Neural cell (in vitro differentiated cells): Measurements from ENCODE around the gene TIE1. TPM values are rescaled to one million over a fixed set of nuclear protein-coding genes. Genes with fewer than 3 reads are reported as not detected.

ENCODE experiments used
- H2AFZ ChIP-seq: fragments of 200-600, 300-800 bp; sonication (generic), shearing (Covaris generic); 2 replicates; pipeline ENCODE4 v1.6.0; 2014; ENCODE audit warnings: low read depth, mild to moderate bottlenecking, antibody characterized with exemption, low read length, moderate library complexity
- H3F3A ChIP-seq: fragments of 200-600 bp; shearing (Covaris generic); 2 replicates; pipeline ENCODE4 v1.6.1; 2016; ENCODE audit warnings: mild to moderate bottlenecking, moderate library complexity, mixed read lengths, antibody characterized with exemption, low read length; ENCODE audit not compliant: insufficient read depth, poor library complexity, severe bottlenecking
- H3K27ac ChIP-seq: fragments of 200-600, 300-800 bp; sonication (generic), shearing (Covaris generic); 2 replicates; pipeline ENCODE4 v1.5.1; 2014; ENCODE audit warnings: mild to moderate bottlenecking, low read length, moderate library complexity
- H3K27me3 ChIP-seq: fragments of 300-800, 200-600 bp; sonication (generic), shearing (Covaris generic); 2 replicates; pipeline ENCODE4 v1.6.0; 2014; ENCODE audit warnings: mild to moderate bottlenecking, low read depth, low read length, moderate library complexity; ENCODE audit not compliant: insufficient read depth
- H3K36me3 ChIP-seq: fragments of 300-800, 200-600 bp; sonication (generic), shearing (Covaris generic); 2 replicates; pipeline ENCODE4 v1.5.1; 2014; ENCODE audit warnings: mild to moderate bottlenecking, antibody characterized with exemption, low read length, moderate library complexity; ENCODE audit not compliant: insufficient read depth
- H3K4me2 ChIP-seq: fragments of 300-800, 200-600 bp; sonication (generic), shearing (Covaris generic); 2 replicates; pipeline ENCODE4 v1.6.0; 2014; ENCODE audit warnings: mild to moderate bottlenecking, low read length
- H3K4me3 ChIP-seq: fragments of 300-800, 200-600 bp; sonication (generic), shearing (Covaris generic); 2 replicates; pipeline ENCODE4 v1.5.1; 2014; ENCODE audit warnings: mild to moderate bottlenecking, low read length, moderate library complexity
- H3K79me2 ChIP-seq: fragments of 200-600 bp; shearing (Covaris generic); replicated peaks from 2 replicates; pipeline ENCODE4 v1.6.0; 2014; ENCODE audit warnings: mild to moderate bottlenecking, low read length, moderate library complexity; ENCODE audit not compliant: insufficient read depth
- H3K9ac ChIP-seq: fragments of 300-800, 200-600 bp; sonication (generic), shearing (Covaris generic); 2 replicates; pipeline ENCODE4 v1.6.1; 2016; ENCODE audit warnings: mild to moderate bottlenecking, low read length, mixed read lengths
- H3K9me2 ChIP-seq: fragments of 200-600 bp; shearing (Covaris generic); 2 replicates; pipeline ENCODE4 v1.6.1; 2016; ENCODE audit warnings: mild to moderate bottlenecking, low read length, mixed read lengths; ENCODE audit not compliant: insufficient read depth
- H3K9me3 ChIP-seq: fragments of 200-600, 300-800 bp; sonication (generic), shearing (Covaris generic); 2 replicates; pipeline ENCODE4 v1.6.1; 2016; ENCODE audit warnings: mild to moderate bottlenecking, mixed run types, low read length, moderate library complexity, mixed read lengths
- H4K20me1 ChIP-seq: fragments of 200-600 bp; shearing (Covaris generic); 2 replicates; pipeline ENCODE4 v1.6.1; 2016; ENCODE audit warnings: mild to moderate bottlenecking, mixed run types; ENCODE audit not compliant: insufficient read depth
- EP300 ChIP-seq: fragments of 450-650 bp; conservative IDR thresholded peaks from 2 replicates; pipeline ENCODE4 v1.6.1; 2014; ENCODE audit warnings: antibody characterized with exemption, mild to moderate bottlenecking, moderate library complexity; ENCODE audit not compliant: poor library complexity, severe bottlenecking
- EZH2 ChIP-seq: fragments of 200-600, 300-800 bp; shearing (Covaris generic), sonication (generic); IDR thresholded peaks from 2 replicates; pipeline ENCODE4 v1.6.1; 2014; ENCODE audit warnings: antibody characterized with exemption, low read length, borderline replicate concordance, mild to moderate bottlenecking; ENCODE audit not compliant: insufficient read depth, poor library complexity, severe bottlenecking
- MXI1 ChIP-seq: fragments of 450-650 bp; conservative IDR thresholded peaks from 2 replicates; pipeline ENCODE4 v1.6.1; 2014; ENCODE audit warnings: antibody characterized with exemption, mild to moderate bottlenecking; ENCODE audit not compliant: poor library complexity, severe bottlenecking
- POLR2AphosphoS5 ChIP-seq: IDR thresholded peaks from 2 replicates; pipeline ENCODE4 v1.6.1; 2012
- RAD21 ChIP-seq: fragments of 450-650 bp; conservative IDR thresholded peaks from 2 replicates; pipeline ENCODE4 v1.6.1; 2014; ENCODE audit warnings: antibody characterized with exemption, mild to moderate bottlenecking, moderate library complexity
- SMC3 ChIP-seq: fragments of 450-650 bp; conservative IDR thresholded peaks from 2 replicates; pipeline ENCODE4 v1.6.1; 2014; ENCODE audit warnings: antibody characterized with exemption, mild to moderate bottlenecking, moderate library complexity; ENCODE audit not compliant: poor library complexity
- TAF1 ChIP-seq: IDR thresholded peaks from 2 replicates; pipeline ENCODE4 v1.6.1; 2012; ENCODE audit warnings: low read depth
- polyA plus RNA-seq: library from polyadenylated mRNA; depleted of rRNA; stranded (reverse); fragments of >200 nt; gene quantifications from 2 replicates; pipeline ENCODE4 v1.2.3, GENCODE V29; 2014
- TF ChIP-seq, protein P1 (sequence below): IDR thresholded peaks from 2 replicates; pipeline ENCODE4 v1.6.1; 2012; ENCODE audit warnings: borderline replicate concordance
- TF ChIP-seq, protein P2 (sequence below): fragments of 450-650 bp; IDR thresholded peaks from 2 replicates; pipeline ENCODE4 v1.5.1; 2014; ENCODE audit warnings: antibody characterized with exemption, mild to moderate bottlenecking, moderate library complexity; ENCODE audit not compliant: poor library complexity, severe bottlenecking

TIE1 gene
- polyA plus RNA-seq, 1 donor from 2014 or later, result not detected

DNA sequence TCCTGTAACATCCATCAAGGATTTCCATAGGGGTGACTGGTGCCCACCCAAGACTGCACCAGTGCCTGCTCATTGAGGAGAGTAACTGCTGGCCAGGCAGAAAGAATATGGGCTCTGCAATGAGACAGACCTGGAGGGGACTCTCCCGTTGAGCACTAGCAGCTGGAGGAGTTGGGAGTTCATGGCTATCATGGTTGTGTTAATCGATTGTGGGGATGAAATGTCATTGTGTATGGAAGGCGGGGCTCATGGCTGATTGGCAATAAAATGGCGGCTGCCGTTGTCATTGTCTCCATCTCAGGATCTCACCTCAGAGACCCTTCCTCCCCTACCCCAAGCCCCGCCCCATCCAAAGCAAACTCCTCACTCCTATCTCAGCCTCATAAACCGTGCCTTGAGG is 27.1 kb upstream of the TIE1 start:
- TF ChIP-seq SMC3 (no peak), EZH2 (no peak), EP300 (no peak), RAD21 (no peak), TAF1 (no peak), POLR2AphosphoS5 (no peak), MXI1 (no peak)
- TF ChIP-seq, protein P1, sequence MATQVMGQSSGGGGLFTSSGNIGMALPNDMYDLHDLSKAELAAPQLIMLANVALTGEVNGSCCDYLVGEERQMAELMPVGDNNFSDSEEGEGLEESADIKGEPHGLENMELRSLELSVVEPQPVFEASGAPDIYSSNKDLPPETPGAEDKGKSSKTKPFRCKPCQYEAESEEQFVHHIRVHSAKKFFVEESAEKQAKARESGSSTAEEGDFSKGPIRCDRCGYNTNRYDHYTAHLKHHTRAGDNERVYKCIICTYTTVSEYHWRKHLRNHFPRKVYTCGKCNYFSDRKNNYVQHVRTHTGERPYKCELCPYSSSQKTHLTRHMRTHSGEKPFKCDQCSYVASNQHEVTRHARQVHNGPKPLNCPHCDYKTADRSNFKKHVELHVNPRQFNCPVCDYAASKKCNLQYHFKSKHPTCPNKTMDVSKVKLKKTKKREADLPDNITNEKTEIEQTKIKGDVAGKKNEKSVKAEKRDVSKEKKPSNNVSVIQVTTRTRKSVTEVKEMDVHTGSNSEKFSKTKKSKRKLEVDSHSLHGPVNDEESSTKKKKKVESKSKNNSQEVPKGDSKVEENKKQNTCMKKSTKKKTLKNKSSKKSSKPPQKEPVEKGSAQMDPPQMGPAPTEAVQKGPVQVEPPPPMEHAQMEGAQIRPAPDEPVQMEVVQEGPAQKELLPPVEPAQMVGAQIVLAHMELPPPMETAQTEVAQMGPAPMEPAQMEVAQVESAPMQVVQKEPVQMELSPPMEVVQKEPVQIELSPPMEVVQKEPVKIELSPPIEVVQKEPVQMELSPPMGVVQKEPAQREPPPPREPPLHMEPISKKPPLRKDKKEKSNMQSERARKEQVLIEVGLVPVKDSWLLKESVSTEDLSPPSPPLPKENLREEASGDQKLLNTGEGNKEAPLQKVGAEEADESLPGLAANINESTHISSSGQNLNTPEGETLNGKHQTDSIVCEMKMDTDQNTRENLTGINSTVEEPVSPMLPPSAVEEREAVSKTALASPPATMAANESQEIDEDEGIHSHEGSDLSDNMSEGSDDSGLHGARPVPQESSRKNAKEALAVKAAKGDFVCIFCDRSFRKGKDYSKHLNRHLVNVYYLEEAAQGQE, result no peak
- TF ChIP-seq, protein P2, sequence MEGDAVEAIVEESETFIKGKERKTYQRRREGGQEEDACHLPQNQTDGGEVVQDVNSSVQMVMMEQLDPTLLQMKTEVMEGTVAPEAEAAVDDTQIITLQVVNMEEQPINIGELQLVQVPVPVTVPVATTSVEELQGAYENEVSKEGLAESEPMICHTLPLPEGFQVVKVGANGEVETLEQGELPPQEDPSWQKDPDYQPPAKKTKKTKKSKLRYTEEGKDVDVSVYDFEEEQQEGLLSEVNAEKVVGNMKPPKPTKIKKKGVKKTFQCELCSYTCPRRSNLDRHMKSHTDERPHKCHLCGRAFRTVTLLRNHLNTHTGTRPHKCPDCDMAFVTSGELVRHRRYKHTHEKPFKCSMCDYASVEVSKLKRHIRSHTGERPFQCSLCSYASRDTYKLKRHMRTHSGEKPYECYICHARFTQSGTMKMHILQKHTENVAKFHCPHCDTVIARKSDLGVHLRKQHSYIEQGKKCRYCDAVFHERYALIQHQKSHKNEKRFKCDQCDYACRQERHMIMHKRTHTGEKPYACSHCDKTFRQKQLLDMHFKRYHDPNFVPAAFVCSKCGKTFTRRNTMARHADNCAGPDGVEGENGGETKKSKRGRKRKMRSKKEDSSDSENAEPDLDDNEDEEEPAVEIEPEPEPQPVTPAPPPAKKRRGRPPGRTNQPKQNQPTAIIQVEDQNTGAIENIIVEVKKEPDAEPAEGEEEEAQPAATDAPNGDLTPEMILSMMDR, result no peak
- Histone ChIP-seq H3K4me2 (no peak overlapping the region), H3K9ac (no peak overlapping the region), H3F3A (no peaks in the 10 kb centered on the region), H4K20me1 (no peaks in the 10 kb centered on the region), H3K27me3 (no peaks in the 10 kb centered on the region), H3K9me2 (no peaks in the 10 kb centered on the region), H2AFZ (no peak overlapping the region), H3K36me3 (no peaks in the 10 kb centered on the region), H3K79me2 (no peaks in the 10 kb centered on the region), H3K4me3 (no peak overlapping the region), H3K9me3 (no peaks in the 10 kb centered on the region), H3K27ac (no peak overlapping the region)

DNA sequence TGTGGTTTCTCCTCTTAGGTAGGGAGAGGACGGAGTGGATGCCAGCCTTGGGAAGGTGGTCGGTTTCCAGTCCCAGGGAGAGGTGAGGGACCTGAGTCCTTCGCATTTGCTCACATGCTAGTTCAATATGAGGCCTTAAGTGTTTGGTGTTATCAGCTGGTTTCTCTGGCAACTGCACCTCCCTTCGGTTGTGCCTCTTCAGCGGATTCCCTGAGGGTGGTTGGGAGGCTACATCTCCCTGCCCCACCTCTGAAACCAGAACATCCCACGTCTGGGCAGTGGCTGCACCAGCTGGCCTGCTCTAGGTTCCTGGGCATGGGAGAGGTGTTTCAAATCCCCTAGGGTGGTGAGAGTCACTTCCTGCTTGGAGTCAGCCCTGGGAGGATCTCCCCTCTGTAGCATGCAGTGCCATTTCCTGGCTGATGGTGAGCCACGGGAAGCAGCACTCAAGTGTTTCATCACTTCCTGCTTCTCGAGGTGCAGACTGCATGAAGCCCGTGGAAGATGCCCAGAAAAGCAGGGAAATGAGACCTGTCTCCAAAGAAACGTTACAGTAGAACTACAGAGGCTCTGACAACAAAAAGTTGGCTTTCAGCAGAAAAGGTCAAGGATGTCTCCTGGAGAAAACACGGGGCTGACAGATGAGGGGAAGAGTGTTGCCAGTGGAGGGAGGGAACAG is 26.5 kb upstream of the TIE1 start:
- H3K36me3 ChIP-seq, result no peaks in the 10 kb centered on the region
- no peaks in the 10 kb centered on the region for H4K20me1 ChIP-seq
- H2AFZ ChIP-seq, result no peak overlapping the region
- H3K4me3 ChIP-seq, result no peak overlapping the region
- H3K4me2 ChIP-seq, result no peak overlapping the region
- no peak for TF ChIP-seq EZH2
- TF ChIP-seq POLR2AphosphoS5, result no peak
- TF ChIP-seq EP300, result no peak
- TF ChIP-seq, protein P2, result no peak
- no peak for TF ChIP-seq TAF1
- no peak for TF ChIP-seq SMC3
- TF ChIP-seq MXI1, result no peak
- TF ChIP-seq RAD21, result no peak
- TF ChIP-seq, protein P1, result no peak
- no peaks in the 10 kb centered on the region for H3F3A ChIP-seq
- no peaks in the 10 kb centered on the region for H3K27me3 ChIP-seq
- no peaks in the 10 kb centered on the region for H3K79me2 ChIP-seq
- H3K9me2 ChIP-seq, result no peaks in the 10 kb centered on the region
- no peak overlapping the region for H3K9ac ChIP-seq
- no peaks in the 10 kb centered on the region for H3K9me3 ChIP-seq
- no peak overlapping the region for H3K27ac ChIP-seq
